Measurements from ENCODE around the gene EIF5B.

The EIF5B gene

GRCh38 chr2:99414566-99414965 lies 77.4 kb downstream of the EIF5B start:
- no peak for DNase-seq (ENCODE audit: low read depth in 3 of 3)

GRCh38 chr2:99417396-99417795 lies 80.2 kb downstream of the EIF5B start:
- no peak for DNase-seq (ENCODE audit: low read depth in 3 of 3)

GRCh38 chr2:99420031-99420430 lies 82.8 kb downstream of the EIF5B start:
- no peak for DNase-seq (ENCODE audit: low read depth in 3 of 3)

GRCh38 chr2:99420751-99421299 lies 83.6 kb downstream of the EIF5B start:
- no peak for DNase-seq (ENCODE audit: low read depth in 3 of 3)

DNA sequence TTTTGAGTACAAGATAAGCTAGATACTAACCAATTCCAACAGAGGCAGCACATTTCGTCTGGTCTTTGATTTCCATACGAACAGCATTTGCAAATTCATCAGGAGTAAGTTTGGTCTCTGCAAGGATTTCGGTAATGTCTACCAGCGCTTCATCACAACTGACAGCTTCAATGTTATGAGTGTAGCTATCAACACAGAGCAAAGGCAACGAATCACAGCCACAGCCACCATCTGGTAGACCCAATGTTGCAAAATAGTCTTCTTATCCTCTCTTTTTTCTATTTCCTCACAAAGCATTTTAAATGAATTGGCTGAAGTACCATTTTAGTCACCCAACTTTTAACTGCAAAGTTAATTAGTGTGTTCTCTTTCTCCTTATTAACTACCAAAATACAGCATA lies 84.3 kb downstream of the EIF5B start:
- DNase-seq (ENCODE audit: low read depth in 3 of 3): no peak

GRCh38 chr2:99422599-99422998 lies 85.4 kb downstream of the EIF5B start:
- DNase-seq (ENCODE audit: low read depth in 3 of 3): no peak

DNA sequence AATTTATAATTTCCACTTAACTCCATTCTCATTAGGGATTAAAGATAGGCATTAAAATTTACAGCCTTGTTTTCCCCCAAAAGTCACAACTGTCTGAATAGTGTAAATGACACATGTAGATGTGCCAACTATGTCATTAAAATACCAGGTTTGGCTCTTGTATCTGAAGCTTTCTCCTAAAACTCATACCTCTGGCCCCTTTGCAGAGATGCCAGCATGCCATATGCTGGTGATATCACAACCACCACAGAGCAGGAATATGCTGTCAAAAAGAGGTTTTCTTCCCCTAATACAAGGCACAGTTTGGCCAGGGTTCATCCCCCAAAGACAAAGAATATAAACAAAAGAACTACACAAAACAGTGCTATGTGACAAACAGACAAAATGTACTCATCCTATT lies 87.2 kb downstream of the EIF5B start:
- DNase-seq (ENCODE audit: low read depth in 3 of 3): no peak

DNA sequence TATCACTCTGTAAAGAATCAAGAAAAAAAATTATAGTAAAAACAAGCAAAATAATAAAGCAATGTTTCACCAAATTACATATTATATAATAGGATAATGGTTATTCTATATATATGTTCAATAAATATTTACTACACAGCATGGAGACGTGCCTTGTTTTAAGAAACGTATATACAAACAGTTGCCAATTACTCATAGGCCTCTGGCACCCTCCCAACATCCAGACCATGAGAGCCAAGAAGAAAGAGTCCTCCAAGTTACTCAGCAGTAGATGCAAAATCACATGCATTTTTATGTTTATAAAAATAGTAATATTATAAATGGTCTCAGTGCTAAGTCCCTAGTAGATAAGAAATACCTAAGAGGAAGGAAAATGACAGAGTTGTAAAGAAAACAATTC lies 87.8 kb downstream of the EIF5B start:
- DNase-seq (ENCODE audit: low read depth in 3 of 3): no peak

GRCh38 chr2:99430614-99431291 lies 93.6 kb downstream of the EIF5B start:
- no peak for DNase-seq (ENCODE audit: low read depth in 3 of 3)

GRCh38 chr2:99431587-99432275 lies 94.5 kb downstream of the EIF5B start:
- DNase-seq (ENCODE audit: low read depth in 3 of 3): no peak

GRCh38 chr2:99433340-99433739 lies 96.2 kb downstream of the EIF5B start:
- no peak for DNase-seq (ENCODE audit: low read depth in 3 of 3)

DNA sequence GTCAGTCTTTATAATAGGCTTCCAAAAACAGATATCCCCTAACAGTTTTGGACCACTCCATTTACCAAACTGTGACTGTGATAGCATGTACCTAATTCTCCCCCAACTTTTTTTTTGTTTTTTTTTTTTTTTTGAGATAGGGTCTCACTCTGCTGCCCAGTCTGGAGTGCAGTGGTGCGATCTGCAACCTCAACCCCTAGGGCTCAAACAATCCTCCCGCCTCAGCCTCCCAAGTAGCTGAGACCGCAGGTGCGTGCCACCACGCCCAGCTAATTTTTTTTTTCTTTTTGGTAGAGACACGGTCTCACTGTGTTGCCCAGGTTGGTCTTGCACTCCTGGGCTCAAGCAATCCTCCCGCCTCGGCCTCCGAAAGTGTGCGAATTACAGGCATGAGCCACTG lies 99.7 kb downstream of the EIF5B start:
- no peak for DNase-seq (ENCODE audit: low read depth in 3 of 3)

DNA sequence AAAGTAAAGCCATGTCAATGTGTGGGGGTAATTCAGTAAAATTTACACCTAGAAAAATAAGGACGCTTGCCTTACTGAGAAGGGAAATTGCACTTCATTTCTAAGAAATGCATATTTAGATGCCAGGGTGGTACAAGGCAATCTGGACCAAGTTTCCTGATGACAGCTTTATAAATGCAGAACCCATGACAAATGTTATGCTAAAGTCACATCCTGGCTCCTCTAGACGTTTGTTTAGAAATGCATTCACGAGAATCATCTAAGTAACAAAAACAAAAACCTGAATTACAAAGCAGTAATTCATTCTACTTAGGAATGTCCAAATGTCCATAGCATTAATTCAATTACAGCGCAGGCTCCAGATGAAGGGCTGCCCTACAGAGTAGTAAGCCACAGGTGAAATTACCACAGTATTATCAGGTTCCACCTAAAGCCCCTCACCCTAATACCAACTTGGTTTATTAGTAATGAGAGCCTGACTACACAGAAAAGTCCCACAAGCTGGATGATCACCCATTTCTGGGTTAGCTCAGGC lies 102.8 kb downstream of the EIF5B start:
- DNase-seq (ENCODE audit: low read depth in 3 of 3): no peak

DNA sequence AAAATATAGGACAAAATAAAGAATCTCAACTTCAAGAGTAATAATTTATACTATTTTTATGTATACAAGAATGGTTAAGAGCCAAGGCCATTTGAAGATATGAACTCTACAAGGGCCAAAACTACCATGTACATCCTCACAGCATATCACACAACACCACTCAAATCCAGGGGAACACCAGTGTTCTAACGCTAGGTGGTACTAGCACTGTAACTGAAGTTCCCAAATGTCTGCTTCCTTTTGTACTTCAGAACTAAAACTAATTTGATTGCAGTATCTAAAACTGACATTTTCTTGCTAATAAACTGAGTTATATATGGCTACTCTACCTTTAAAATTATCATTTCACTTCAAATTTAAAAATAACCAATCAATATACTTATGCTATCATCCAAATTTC lies 105.6 kb downstream of the EIF5B start:
- no peak for DNase-seq (ENCODE audit: low read depth in 3 of 3)

DNA sequence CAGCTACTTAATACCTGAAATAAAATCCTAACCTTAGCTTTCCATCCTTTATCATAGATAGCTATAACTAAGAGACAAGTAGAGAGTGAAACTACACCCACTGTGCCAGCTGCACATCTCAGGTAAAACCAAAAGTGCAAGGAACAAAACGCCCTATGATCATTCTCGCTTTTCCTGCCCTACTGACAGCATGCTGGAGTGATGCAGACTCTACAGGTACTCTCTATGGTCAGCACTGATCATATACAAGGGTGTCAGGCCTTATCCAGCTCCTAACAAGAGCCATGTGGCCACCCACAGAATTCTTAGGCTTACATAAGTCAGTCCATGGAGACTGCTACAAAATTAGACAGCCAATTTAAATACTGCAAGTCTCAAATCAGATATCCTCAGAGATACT lies 107.0 kb downstream of the EIF5B start:
- no peak for DNase-seq (ENCODE audit: low read depth in 3 of 3)

DNA sequence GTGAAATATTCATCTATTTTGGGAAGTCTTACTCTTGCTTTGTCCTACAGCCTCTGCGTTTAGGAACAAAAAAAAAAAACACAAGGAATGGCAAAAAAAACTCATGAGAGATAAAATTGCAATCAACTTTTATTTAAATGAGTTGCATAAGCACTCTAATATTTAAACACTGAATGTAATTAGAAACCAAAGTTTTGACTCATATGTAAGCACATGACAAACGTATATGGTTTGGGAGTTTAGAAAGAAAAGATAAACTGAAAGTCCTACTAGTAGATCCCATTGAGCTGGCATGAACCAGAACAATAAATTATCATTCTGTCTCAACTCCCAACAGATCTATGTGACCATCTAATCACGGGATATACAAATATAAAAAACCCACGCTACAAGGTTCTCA lies 107.9 kb downstream of the EIF5B start:
- DNase-seq (ENCODE audit: low read depth in 3 of 3): no peak

DNA sequence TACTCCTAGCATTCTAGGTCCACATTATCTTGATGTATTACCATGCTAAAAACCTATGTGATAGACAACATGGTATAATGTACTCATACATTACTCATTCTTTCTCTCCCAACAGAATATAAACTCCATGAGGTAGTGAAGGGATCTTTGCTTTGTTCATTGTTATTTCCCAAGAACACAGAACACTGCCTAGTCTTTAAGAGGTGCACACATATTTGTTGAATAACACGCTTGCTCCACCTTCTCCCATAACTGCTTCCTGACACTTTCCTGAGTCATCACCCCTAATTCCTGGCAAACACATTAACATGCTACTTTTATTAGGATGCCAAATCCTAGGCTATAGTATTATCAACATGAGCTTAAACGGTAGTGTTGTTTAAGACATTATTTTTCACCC lies 111.4 kb downstream of the EIF5B start:
- no peak for DNase-seq (ENCODE audit: low read depth in 3 of 3)

DNA sequence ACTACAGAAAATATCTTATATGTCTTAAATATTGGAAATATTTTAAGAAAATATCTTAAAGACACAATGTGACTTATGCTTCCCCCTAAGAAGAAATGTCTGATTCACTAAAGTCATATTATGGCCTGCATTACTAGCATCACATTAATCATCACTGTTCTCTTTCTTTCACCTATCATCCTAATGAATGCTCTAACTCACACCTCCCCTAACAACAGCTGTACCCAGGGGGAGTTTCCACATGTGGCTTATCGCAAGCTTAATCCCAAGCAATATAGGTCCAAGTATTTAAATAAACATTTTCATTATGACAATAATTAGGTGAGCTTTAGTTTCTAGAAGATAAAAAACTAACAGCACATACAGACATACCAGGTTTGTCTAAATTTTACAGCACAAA lies 113.0 kb downstream of the EIF5B start:
- no peak for DNase-seq (ENCODE audit: low read depth in 3 of 3)
